Measurements from ENCODE around the gene STPG3. TPM values are rescaled to one million over a fixed set of nuclear protein-coding genes. Genes with fewer than 3 reads are reported as not detected.

Gene STPG3
- total and polyA plus RNA-seq, 2 of the 13 experiments (the other 11 are each of a cell fraction or from before 2014, with no cell fraction given) = not detected

- no peak for TF ChIP-seq ZNF180 (CRISPR knock-in tag; IDR thresholded peaks at IDR 0.05; ENCODE audit: borderline replicate concordance, low read depth)
- no peak for TF ChIP-seq LBX2 (CRISPR knock-in tag; IDR thresholded peaks at IDR 0.05; ENCODE audit: borderline replicate concordance)
- no peak for TF ChIP-seq ZNF775 (CRISPR knock-in tag; IDR thresholded peaks at IDR 0.05; ENCODE audit: borderline replicate concordance)
- TF ChIP-seq ZNF788 (CRISPR knock-in tag; IDR thresholded peaks at IDR 0.05; ENCODE audit: borderline replicate concordance) = peak; percentile 87; the same call in 1 of the 2 replicates
- no peak for TF ChIP-seq ZNF280B (CRISPR knock-in tag; IDR thresholded peaks at IDR 0.05; ENCODE audit: borderline replicate concordance)
- TF ChIP-seq ZNF577 (CRISPR knock-in tag; IDR thresholded peaks at IDR 0.05; ENCODE audit: borderline replicate concordance, low read depth) = no peak
Measured at GRCh38 chr9:137236238-137236935, 14.7 kb upstream of the STPG3 start (continued).

GRCh38 chr9:137236936-137237421, 14.1 kb upstream of the STPG3 start:
- no peaks in the 10 kb centered on the region for H3K9me3 ChIP-seq (ENCODE audit: low read length)
- peaks cover 49% of the 10 kb centered on the region for H3K4me1 ChIP-seq (ENCODE audit: insufficient read depth, low read length)
- H3K36me3 ChIP-seq (replicated peaks in 1 of 2; ENCODE audit: control insufficient read depth in 1 of 2, insufficient read depth in 2 of 2, low read length in 2 of 2) = peaks cover 0 to 2% of the 10 kb centered on the region in 2 experiments; a peak in 1 of 5 replicates
- CTCF ChIA-PET (ENCODE audit: low intra/inter-chr PET ratio, low total read pairs) = interaction anchor here (1.0 to 2.6 kb wide), 6 partner anchors 9 to 118 kb away, joined by 3 to 19 read pairs (median 3); partner anchors contain the start of genes ANAPC2 and SSNA1
- POLR2A ChIA-PET = interaction anchor here (0.6 to 7.4 kb wide), 20 partner anchors 10 to 181 kb away, joined by 3 to 78 read pairs (median 4); partner anchors contain the start of genes ANAPC2, CYSRT1, LRRC26 and MAN1B1
- no peaks in the 10 kb centered on the region for H3K27me3 ChIP-seq (ENCODE audit: control insufficient read depth in 1 of 2, insufficient read depth in 2 of 2, low read length in 2 of 2)
- 20% methylated on average over 1 of the region's 11 CpGs for WGBS (ENCODE audit: low lambda C conversion rate)
- in situ Hi-C loops (cut with HindIII; ENCODE audit: extremely low pct_ligation_motif_present, low pct_unique_long_range_greater_than_20kb) = no loop called here
- H3K27ac ChIP-seq (ENCODE audit: extremely low read length, insufficient read depth, low read length) = peak overlapping the region; percentile 30
- BruUV-seq (replicated peaks) = no TSS peak
- peak overlapping the region; percentile 85 for H3K4me2 ChIP-seq (ENCODE audit: low read depth, low read length)
- ATAC-seq (no peak), FAIRE-seq (no peak), DNase-seq (ENCODE audit: low spot score) (no peak)
- intact Hi-C loops (cut with micrococcal nuclease; ENCODE audit: unreplicated experiment) = loop anchor here (2.0 kb wide), 1 partner anchor 14 kb away; the partner anchor contains the start of gene RNF208
- peak overlapping the region; percentile 66 for H3K9ac ChIP-seq (ENCODE audit: insufficient read depth, low read depth, low read length)
- peaks cover 20% of the 10 kb centered on the region for H3K79me2 ChIP-seq (ENCODE audit: insufficient read depth, low read length)
- no peak overlapping the region for H2AFZ ChIP-seq (ENCODE audit: low read length)
- peaks cover 4% of the 10 kb centered on the region for H4K20me1 ChIP-seq (ENCODE audit: insufficient read depth, low read length)
- peak overlapping the region; percentile 47 to 81 (median 72); a peak in 5 of 6 replicates for H3K4me3 ChIP-seq (replicated peaks in 1 of 3; ENCODE audit: insufficient read depth in 1 of 3, low read depth in 2 of 3, low read length in 3 of 3)
- TF ChIP-seq SIX4 (CRISPR knock-in tag; IDR thresholded peaks at IDR 0.05) = peak; percentile 53; the same call in 1 of the 2 replicates
- peak; percentile 29; the same call in 1 of the 2 replicates for TF ChIP-seq PATZ1 (CRISPR knock-in tag; IDR thresholded peaks at IDR 0.05)
- TF ChIP-seq ZNF224 (CRISPR knock-in tag; IDR thresholded peaks at IDR 0.05) = no peak
- TF ChIP-seq AGO2 (optimal IDR thresholded peaks at IDR 0.05; ENCODE audit: low read depth, low read length) = peak; percentile 13
- TF ChIP-seq ZSCAN12 (CRISPR knock-in tag; IDR thresholded peaks at IDR 0.05) = 0 out of 2 replicates have a peak, but pooled peaks have one; percentile 48
- TF ChIP-seq ZNF484 (CRISPR knock-in tag; IDR thresholded peaks at IDR 0.05; ENCODE audit: borderline replicate concordance, low read depth) = no peak
- TF ChIP-seq FOXC1 (CRISPR knock-in tag; IDR thresholded peaks at IDR 0.05; ENCODE audit: borderline replicate concordance) = 0 out of 2 replicates have a peak, but pooled peaks have one; percentile 4
- TF ChIP-seq SIX1 (CRISPR knock-in tag; IDR thresholded peaks at IDR 0.05; ENCODE audit: borderline replicate concordance) = 0 out of 2 replicates have a peak, but pooled peaks have one; percentile 33
- TF ChIP-seq FOXO4 (CRISPR knock-in tag; conservative IDR thresholded peaks at IDR 0.05) = 0 out of 2 replicates have a peak, but pooled peaks have one; percentile 27

All from HepG2 (cell line).